ENCODE data around the gene HDHD2.

GRCh38 chr18:47067648-47068047 is 82.7 kb downstream of the HDHD2 start:
- no peak for TF ChIP-seq CTCF (IDR thresholded peaks at IDR 0.05; ENCODE audit: low read length)
- no peak for TF ChIP-seq EZH2 (optimal IDR thresholded peaks at IDR 0.05; ENCODE audit: low read depth, low read length)

Measured in MM.1S (cell line).